Measurements from ENCODE around the gene CCDC141.

CCDC141 gene

DNA sequence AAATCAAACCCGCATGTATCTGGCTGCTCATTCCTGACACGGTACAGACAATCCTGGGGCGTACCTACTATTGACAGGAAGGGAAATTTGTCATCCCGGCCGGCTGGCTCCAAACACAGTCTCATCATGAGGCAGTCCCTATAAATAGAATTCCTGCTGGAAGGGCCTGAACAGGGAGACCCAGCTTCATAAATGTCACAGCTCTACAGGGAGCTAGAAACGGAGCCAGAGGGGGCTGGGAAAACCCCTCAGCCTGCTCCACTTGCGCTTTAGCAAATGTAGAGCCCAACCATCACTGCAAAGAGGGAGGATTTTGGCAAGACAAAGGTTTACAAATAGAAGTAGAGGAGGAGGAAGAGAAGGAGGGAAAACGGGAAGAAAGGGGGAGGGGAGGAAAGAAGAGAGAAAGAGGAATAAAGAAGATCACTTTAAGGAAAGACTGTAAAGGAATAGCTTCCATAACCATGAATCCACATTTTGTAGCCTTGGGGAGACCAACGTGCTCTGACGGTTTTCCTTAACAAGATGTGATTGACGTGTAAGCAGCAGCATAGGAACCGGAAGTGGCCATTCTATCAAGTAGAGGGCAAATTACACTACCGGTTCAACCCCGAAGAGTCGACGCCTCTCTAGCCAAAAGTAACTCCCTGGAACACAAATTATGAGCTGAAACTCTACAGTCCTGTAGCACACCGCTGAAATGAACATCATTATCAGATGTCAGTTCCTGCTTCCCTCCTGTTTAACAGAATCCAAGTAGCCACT, 185.9 kb downstream of the CCDC141 start:
- no peak for DNase-seq

DNA sequence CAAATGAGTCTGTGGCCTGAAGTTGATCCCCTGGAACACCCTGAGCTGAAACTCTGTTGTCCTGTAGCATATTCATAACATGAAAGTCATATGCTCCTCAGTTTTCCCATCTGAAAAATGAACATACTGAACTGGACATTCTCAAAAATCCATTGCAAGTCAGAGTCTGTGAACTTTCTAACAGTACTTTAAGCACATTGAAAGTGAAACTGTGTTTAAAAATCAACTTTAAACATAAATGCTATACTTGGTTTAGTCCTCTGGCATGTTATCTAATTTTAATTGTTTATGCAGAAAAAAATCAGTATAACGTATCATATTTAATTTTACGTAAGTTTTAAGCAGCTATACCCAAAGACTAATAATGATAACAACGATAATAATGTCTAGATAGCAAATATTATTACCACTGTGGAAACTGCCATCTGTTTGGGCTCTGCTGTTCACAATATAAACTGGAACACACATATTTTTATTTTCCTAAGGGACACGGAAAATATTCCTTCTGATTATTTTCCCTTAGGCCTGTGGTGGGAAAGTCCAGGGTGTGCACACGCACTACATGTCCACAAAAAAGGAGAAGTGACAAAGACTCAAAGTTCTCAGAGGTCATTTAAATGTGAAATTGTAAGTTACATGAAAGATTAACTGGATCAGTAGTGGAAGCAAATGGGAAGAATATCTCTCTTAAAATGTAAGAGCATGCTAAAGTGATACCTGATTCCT, 186.6 kb downstream of the CCDC141 start:
- no peak for DNase-seq

DNA sequence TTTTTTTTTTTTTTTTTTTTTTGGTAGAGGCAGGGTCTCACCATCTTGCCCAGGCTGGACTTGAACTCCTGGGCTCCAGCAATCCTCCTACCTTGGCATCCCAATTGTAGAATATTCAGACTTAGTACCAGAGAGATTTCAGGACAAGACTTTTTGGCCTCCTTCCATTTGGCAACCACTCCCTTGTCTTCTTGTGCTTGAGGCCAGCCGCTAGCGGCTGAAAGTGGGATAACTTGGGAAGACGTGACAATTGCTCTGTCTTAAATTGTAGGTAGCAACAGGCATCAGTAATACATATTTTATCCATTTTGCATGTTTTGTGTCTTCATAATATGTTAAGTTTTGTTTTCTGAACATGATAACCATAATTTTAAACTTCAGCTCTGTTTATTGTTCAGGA, 189.4 kb downstream of the CCDC141 start:
- DNase-seq, result no peak

DNA sequence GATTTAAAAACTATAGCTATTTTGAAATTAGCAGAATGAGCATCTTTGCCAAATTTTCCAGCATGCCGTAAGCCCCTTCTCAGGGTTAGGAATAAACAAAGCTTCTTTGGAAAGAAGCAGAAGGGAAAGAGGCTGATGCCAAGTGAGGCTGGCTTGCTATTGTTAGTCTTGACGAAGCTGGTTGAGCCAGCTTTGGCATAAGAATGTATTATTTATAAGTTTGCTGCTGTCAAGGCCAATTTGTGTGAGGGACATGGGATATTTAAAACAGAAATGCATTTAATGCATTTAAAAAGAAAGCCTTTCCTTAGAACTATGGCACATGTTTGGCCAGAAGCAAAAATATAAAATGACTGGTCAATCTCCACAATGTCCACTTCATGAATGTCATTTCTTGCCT, 190.2 kb downstream of the CCDC141 start:
- DNase-seq, result peak; percentile 59

DNA sequence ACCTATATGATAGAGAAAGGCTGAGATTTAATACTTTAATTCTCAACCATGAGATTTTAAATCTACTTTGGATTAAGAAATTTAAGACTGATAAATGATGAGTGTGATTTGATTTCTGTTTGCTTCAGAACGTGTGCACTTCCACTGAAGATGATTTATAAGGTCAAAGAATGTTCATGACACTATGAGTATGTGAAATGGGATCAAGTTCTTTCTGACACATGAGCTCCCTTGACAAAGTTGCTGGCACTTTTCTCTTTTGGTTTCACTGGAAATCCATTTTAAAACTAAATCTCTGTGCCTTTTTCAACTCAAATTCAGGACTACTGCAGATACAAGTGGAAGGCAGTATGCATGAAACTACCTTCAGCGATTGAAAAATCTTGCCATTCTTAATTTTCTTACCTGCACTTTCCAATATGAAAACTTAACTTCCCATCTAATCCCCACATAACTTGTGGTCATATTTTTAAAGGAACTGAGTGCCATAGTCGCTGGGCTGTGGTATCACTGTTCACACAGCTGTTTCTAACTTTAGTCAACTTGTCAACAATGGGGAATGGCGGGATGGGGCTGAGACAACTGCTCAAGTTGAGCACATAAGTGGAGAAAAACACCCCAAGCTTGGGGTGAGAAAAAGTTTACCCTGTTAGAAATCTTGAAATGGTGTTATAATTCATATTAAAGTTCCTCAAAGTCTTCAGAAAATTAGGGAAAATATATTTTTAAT, 190.9 kb downstream of the CCDC141 start:
- no peak for DNase-seq

DNA sequence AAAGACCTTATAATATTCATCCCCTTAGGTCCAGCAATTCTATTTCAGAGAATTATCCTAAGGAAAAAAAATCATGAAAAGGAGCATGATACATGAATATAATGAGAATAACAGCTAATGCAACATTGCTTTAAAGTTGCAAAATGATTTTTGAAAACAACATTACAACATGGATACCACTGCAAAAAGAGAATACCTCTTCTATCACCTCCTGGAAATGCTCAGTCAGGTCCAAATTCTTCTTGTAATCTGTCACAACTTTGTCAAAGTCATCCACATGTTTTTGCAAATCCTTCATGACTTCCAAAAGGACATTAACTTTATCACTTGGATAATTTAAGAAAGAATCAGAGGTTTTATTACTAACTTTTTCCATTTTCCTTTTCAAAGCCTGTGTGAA, 194.8 kb downstream of the CCDC141 start:
- no peak for DNase-seq

DNA sequence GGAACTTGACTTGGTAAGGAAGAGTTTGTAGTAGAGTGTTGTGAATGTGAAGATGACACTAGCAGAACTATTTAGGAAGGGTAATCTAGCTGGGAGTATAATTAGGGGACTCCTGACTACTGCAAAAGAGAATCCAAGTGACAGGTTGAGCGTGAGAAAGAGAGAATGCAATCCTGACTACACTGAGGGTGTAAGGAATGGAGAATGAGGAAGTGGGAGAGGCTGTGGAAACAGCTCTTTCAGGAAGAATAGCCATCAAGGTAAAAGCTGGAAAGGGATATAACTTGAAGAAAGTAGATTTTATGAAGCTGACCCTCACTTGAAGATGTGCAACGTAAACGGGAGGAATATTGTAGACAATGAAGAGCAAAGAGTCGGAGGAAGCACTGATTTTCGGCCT, 201.6 kb downstream of the CCDC141 start:
- no peak for DNase-seq

DNA sequence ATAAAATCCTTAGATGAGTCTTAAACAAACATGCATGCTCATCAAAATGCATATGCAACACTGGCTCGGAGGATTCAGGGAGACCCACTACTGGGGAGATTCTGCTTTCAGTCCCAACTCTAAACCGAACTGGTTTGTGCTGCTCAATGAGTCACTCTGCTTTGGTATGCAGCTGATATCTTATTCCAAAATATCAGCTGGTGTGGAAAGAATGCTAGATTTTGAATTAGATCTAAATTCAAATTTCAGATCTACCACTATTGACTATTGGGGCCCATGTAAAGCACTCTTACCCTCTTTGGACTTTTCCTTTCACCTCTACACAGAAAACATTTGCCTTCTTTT, 203.5 kb downstream of the CCDC141 start:
- no peak for DNase-seq

DNA sequence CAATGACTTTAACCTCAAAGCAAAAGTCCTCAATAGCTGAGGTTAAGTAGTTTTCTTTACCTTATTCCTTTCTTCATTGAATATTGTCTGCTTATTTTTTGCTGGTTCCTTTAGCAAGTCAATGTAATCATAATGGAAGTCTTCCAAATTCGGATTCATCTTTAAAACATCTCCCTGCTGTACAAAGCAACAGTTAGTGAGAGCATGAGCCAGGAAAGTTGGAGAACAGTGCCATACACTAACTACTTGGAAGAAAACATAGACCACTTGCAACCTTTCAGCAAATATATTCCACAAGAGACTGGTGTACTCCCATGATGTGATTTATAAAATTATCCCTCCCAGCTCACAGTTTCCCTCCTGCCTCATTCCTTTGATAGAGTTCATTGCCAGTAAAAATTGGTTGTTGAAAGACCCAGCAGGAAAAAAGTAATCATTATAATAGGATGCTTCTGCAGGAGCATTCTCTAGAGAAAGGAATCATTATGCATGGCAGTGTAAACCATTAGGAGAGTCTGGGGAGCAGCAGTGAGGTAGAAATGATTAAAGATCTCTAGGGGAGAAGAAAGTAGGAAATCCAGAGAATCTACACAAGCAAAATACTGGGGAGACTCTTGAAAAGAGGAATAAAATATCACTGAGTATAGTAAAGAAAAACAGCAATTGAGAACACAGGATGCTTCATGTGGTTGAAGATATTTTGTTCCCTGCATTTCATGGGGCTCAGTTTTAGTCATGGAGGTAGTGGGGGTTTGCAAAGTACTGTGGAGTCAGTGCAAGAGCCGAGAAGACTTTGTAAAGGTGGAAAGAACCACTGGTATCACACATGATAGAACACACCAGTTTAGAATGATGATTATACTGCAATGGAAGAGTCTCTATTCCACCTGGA, 204.1 kb downstream of the CCDC141 start:
- DNase-seq, result no peak

DNA sequence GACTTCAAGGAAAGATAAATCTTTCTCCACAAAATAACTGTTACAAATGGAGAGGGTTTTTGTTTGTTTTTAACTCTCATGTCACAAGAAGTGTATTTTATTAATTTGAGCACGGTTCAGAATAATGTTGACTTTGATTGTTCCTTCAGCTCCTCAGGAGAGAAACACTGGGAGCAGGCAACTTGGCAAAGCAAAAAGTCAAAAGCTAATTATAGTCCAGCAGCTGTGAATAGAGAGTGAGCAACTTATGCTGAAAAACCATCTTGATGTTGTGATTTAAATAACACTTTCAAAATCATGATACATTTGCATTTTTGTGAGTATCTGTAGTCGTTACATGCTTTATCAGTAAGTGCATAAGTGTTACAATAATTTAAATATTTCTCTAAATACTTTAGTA, 205.2 kb downstream of the CCDC141 start:
- DNase-seq, result no peak

DNA sequence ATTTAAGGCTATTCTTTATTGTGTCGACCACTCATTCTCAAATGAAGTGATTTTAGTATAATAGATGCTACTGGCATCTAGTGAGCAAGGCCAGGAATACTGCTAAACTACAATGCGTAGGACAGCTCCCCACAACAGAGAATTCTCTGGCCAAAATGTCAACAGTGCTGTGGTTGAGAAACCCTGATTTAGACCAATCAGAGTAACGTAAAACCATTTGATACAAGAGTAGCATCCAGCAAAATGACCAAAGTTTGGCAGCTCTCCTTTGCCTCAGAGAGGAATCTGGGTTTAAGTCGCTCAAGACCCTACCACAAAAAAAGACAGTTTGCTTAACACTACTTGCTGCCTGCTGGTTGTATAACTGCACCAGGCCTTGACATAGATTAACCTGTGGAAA, 205.7 kb downstream of the CCDC141 start:
- DNase-seq, result no peak

DNA sequence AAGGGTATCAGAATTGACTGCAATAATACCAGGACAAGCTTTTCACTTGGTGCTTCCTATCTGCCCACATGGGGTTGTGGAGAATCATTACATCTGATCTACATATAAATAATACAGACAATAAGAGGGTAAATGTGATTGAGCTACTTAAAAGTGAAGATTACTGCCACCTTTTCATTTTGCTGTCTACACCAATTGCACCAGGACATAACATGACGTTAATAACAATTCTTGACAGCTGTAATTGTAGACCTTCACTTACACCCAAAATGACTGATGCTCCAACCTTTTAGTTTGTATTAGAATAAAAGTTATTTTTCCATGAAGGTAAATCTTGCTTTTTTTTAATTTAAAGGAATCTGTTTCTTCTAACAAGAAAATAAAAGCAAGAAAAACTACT, 206.2 kb downstream of the CCDC141 start:
- no peak for DNase-seq

DNA sequence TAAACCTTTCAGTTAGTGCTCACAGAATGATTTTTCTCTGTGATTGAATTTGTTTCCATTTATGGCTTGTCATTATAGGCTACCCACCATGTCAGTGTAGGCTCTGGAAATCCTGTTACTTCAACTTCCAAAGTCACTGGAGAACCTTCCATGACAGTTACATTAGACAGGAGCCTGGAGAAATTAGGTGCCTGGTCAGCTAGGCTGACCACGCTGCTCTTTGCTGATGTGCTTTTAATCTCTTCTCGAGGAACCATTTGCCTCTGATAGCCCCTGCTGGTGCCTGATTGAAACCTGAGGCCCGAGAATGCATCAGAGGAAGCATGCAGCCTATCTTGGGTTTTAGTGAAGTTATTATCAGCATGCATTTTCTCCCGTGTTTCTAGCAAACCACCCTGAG, 213.1 kb downstream of the CCDC141 start:
- no peak for DNase-seq

DNA sequence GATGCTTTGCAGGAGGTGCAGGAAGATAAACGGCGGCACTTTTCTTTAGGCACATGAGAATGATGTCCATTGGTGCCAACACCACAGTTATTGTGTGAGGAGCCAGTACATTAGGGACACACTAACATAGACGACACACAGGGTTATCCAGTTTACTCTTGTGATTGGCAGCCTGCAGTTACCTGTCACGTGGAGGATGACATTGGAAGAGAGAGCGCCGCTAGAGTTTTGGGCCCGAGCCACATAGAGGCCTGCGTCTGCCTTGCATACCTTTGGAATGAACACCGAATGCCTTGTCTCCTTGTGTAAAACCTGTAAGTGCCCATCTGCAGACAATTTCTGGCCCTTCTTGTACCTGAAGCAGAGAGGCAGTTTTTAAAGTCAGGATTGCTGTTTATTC, 215.9 kb downstream of the CCDC141 start:
- DNase-seq, result no peak

DNA sequence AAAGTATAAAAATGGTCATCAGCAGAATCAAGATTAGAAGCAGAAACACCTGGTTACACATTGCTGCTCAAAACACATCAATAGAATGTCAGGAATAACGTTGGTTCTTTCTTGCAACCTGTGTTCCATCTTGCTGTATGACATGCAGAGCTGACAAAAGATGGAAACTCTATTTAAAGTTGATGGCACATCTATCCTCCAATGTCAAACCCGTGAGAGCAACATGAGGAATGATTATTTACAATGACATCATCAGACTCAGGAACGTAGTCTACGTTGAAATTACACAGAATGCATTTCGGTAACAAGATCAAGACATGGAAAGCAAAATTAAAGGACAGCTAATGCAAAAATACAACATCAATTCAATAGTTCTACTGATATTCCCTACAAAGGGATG, 216.6 kb downstream of the CCDC141 start:
- DNase-seq, result no peak

DNA sequence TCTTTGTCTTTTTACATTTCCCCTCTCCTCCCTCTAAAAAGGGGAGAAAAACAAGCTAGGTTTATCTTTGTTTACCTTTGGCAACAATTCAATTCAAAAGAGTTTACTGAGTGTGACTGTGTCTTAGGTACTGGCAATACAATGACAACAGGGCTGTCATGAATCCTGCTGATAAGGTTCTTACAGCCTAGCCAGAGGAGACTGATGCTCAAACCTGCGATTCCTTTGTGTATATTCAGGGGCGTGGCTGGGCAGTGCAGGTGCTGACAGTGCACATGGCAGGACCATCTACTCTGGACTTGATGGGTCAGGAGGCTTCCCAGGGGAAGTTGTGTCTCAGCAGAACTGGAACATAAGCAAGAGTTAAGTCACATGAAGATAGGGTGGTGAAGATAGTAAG, 219.5 kb downstream of the CCDC141 start:
- no peak for DNase-seq

DNA sequence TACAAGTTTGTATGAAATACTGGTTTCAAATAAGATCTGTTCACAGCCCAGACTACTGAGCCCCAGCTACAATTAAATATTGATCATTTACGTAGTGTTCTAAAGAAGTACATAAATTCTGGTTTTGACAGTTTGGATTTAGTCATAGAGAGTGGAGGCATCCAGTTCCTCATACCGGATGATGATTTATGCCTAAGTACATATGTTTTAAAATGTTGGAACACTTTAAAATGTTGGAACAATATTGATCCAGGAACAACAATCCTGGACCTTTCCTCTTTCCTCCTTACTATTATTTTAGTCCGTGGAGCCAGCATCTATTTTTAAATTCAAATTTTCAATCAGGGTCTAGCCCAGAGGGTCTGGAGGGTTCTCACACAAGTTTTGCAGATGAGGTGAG, 220.0 kb downstream of the CCDC141 start:
- no peak for DNase-seq

DNA sequence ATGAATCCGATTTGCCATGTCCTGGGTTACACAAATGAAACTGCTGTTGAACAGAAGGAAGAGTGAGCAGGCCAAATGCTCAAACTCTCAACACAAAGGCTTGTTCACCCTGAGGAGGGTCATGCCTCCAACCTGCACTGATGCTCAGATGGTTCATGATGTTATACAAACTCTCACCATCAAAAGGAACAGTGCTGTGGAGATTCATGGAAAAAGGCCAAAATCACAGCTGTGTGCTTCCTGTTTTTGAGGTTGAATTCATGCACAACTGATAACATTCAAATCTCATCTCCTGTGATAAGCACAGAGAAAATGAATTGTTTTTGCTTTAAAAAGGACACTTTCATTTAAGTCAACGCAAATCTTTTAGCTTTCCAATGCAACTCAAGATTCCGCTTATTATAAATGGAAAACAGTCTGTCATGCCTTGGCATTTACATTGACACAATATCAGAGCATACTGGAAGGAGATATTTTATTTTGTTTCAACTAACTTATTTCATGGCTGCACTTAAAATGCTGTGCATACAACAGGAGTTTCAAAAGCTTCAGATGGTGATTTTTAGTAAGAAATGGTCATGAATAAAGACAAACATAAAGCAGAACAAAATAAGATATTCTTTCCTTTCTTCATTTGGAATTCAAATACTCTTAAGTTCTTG, 220.5 kb downstream of the CCDC141 start:
- DNase-seq, result no peak

DNA sequence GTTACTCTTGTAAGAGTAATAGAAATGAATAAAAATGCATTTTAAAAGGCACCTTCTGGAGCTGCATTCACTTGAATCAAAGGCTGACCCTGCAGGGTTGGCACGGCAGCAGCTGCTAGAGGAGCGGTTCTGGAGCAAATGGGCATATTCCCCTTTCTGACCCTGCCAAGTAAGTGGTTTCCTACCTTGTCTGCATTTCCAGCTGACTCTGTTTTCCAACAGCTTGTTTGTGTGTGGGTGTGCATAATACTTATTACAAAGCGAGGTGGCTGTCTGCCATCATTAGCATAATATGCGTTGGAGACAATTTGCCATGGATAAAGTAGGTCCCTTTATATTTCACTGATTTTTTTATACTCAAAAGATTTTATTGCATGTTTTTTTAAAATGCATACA, 221.5 kb downstream of the CCDC141 start:
- DNase-seq, result no peak

DNA sequence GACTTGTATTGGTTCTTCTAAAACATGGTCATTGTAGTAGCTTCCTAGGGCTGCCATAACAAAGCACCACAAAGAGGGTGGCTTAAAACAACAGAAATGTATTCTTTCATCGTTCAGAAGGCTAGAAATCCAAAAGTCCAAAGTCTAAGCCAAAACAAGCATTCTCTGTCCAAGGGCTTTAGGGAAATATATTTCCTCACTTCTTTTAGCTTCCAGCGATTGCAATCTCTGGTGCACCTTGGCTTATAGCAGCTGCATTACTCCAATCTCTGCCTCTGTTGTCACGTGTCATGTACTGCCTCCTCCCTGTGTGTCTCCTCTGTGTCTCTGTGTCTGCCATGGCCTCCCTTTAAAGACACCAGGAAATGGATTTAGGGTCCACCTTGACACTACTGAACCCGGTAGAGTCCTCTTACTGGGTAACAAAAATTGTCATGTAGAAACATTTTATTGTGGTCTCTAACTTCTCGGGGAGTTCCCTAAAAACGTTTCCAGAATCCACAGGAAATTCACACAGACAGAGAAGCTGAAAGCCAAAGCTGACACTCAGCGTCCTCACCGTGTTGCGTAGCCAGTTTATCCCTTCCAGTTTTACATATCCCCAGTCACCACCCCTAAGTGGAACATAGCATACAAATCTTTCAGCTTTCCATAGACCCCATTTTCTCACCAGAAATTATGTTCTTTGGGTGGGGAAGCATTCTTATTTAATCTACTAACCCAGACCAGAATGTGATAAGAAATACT, 222.0 kb downstream of the CCDC141 start:
- no peak for DNase-seq

DNA sequence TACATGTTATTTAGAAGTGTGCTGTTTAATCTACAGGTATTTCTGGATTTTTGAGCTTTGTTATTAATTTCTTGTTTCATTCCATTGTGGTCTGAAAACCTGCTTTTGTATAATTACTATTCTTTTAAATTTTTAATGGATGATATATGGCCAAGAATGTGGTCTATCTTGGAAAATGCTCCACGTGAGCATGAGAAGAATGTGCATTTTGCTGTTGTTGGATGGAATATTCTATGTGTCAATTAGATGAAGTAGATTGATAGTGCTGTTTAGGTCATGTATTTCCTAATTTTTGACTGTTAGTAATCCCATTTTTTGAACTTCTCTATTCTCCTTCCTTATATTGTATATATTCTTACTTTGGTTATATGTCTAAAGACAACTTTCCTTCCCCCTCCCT, 222.8 kb downstream of the CCDC141 start:
- no peak for DNase-seq

DNA sequence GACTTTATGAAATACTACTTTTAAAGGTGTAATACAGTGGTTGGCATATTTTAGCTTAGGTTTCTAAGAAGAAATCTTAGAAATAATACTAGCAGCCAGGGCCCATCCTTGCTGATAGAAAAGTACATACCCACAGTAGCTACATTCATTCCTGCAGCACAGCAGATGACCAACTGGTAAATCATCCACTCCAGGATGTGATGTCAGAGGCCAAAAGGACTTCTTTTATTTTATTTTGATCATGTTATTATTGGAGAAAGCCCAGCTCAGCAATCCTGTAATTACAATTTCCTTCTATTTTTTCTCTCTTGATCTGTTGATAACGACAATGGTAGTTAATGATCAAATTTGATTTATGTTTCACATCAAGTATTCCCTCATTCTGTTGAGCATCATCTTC, 224.8 kb downstream of the CCDC141 start:
- DNase-seq, result no peak

Data from midbrain (tissue), 1 donor.